GM19397 (cell line): ENCODE measurements around the gene SPEF2.
"Not testable (repeated sequence)": the region's sequence is repeated elsewhere in the genome, so short reads cannot be mapped to it uniquely, and the experiment has no call there.

ENCODE experiments used
- ATAC-seq: cut with Tn5 transposase; IDR thresholded peaks from one replicate; pipeline ENCODE4 v1.9.1; 2021; ENCODE audit warnings: mild to moderate bottlenecking, moderate library complexity; ENCODE audit not compliant: unreplicated experiment

Gene SPEF2

GRCh38 chr5:35819668-35820067, 202.0 kb downstream of the SPEF2 start:
- no peak for ATAC-seq

GRCh38 chr5:35820735-35821134, 203.1 kb downstream of the SPEF2 start:
- ATAC-seq = no peak

- no peak for ATAC-seq
Measured at GRCh38 chr5:35821513-35821912, 203.8 kb downstream of the SPEF2 start.

- ATAC-seq = no peak
Measured at GRCh38 chr5:35822511-35822910, 204.8 kb downstream of the SPEF2 start.

DNA sequence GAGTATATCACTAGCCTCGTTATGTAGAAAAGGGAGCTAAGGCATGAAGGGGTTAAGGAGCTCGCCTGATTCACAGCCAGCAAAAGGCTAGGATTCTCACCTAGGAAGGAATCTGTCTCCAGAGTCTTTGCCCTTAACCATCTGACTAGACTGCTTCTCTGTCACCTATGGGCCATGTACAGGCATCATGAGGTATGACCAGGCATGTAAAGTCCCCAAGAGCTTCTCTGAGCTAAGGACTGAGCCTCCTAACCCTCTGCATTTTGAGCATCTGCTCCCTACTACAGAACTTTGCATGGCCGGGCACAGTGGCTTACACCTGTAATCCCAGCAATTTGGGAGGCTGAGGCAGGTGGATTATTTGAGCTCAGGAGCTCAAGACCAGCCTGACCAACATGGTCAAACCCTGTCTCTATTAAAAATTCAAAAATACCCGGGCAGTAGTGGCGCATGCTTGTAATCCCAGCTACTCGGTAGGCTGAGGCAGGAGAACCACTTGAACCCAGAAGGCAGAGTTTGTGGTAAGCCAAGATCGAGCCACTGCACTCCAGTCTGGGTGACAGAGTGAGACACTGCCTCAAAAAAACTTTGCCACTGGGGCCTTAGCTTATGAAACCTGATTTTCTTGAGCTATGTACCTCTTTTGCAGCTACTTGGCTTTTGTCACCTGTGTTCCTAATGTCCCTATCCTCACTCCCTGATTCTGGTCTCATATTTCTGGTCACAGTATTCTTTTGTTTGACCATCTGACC, 205.9 kb downstream of the SPEF2 start:
- no peak for ATAC-seq

DNA sequence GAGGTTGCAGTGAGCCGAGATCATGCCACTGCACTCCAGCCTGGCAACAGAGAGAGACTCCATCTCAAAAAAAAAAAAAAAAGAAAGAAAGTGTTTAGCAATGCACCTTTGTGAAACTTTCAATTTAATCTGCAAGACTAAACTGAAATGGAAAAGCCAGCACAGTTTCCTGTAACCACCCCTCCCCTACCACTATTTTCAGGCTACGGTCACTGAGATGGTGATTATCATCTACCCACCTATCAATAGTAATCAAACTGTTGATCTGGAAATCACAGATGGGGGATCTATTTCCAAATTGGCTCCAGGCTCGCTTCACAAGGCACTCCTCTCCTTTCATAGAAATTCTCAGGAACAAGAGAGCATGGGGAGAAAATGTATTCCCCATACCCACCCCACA, 208.4 kb downstream of the SPEF2 start:
- no peak for ATAC-seq

DNA sequence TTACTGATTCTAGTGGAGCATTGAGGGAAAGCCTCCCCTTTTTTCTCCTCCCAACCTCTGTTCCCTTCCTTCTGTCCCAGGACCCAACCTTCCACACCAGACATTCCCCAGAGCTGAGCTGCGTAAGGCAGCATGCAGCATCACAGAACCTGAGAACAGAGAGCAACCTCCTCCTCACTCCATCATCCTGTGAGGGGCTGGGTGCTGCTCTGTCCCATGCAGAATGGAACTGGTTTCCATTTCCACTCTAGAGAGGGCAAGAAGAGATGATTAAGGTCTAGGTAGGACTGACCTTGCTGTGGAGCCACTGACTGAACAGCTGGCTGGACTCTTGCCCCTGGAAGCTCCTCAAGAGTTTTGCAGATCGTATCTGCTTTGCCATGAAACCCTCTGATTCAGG, 208.9 kb downstream of the SPEF2 start:
- no peak for ATAC-seq

DNA sequence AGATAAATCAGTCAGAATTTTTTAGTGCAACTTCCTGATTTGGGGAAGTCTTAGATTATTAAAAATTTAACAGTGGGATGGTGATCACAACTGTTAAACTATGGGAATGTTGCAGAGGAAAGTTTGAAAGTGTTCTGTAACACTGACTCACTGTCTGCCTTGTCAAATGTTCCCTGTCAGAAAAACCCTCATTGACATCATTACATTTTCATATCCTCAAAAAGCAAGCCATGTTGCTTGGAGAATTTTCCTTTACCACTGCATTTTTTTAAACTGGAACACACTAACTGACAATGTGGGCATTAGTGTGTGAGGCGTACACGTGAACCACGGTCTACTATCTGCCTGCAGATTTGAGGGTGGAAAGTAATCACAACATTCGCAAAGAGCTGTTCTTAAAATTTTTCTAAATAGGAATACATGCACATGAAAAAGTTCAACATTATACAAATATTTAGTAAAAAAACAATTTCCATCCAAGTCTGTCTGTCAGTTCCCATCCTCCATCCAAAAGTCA, 210.5 kb downstream of the SPEF2 start:
- ATAC-seq = no peak

GRCh38 chr5:35830587-35830986, 212.9 kb downstream of the SPEF2 start:
- no peak for ATAC-seq

- ATAC-seq = no peak
Measured at GRCh38 chr5:35832762-35833161, 215.1 kb downstream of the SPEF2 start.

GRCh38 chr5:35833224-35833623, 215.6 kb downstream of the SPEF2 start:
- ATAC-seq = no peak

DNA sequence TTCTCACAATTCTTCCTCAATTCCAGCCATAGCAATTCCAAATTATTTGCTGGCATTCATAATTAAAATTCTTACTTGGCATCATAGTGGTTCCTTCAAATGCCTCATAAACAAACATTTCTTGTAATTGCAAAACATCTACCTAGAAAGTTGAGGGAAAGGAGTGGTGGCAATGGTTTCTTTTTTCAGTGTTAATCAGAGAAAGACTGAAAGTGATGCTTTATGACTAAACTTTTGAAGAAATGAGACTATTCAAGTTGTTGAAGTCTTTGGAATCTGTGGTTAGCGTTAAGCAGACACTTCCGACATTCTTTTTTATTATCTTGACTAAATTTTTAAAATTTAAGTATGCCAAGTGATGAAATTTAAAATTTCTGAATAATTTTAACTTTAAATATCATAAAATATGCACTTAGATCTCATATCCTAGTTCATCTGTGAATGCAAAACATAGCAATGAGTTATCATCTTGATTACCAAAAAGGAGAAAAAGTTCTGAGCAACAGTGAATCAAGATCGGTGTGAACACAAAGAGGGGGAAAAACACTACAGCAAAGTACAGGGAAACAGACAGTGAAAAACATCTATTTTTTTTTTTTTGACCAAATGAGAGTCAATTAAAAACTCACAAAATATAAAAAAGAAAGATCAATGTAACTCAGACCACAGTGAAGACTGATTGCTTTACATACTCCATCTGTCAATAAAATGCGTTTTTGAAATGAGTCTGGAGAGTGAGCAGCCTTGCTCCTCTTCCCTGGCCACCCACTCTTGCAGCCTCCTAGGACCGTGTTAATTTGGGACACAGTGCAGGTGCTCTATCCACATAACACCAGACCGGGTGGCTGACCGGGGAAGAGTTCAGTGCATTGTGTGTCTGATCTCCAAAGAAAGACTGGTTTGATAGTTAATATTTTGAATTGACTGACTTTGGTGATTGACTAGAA, 218.4 kb downstream of the SPEF2 start:
- no peak for ATAC-seq

- no peak for ATAC-seq
Measured at GRCh38 chr5:35838370-35839042, 220.8 kb downstream of the SPEF2 start.

- ATAC-seq = no peak
Measured at GRCh38 chr5:35842856-35843255, 225.2 kb downstream of the SPEF2 start.

DNA sequence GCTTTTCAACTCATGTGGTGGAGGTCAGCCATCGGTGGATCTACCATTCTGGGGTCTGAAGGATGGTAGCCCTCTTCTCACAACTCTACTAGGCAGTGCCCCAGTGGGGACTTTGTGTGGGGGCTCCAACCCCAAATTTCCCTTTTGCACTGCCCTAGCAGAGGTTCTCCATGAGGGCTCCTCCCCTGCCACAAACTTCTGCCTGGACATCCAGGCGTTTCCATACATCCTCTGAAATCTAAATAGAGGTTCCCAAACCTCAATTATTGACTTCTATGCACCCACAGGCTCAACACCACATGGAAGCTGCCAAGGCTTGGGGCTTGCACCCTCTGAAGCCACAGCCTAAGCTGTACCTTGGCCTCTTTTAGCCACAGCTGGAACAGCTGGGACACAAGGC, 227.8 kb downstream of the SPEF2 start:
- ATAC-seq = not testable (repeated sequence)

DNA sequence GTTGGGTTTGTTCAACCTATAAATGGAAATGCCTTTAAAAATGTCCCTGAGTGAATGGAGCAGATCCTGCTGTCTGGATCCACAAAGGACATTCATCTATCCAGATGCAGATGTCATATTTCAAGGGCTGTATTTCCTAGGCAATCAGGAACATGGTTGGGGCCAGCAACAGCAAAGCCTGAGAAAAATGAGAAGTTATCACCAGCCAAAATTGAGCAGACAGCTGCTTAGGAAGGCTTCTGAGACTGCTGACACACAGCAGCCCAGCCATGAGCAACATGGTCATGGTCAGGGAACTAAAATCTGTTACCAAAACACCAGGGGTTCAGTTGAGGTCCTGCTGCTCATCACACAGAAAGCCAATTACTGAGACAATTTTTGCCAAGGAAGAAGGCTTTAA, 229.8 kb downstream of the SPEF2 start:
- ATAC-seq = no peak

- no peak for ATAC-seq
Measured at GRCh38 chr5:35847961-35848360, 230.3 kb downstream of the SPEF2 start.

GRCh38 chr5:35849860-35850259, 232.2 kb downstream of the SPEF2 start:
- ATAC-seq = no peak

DNA sequence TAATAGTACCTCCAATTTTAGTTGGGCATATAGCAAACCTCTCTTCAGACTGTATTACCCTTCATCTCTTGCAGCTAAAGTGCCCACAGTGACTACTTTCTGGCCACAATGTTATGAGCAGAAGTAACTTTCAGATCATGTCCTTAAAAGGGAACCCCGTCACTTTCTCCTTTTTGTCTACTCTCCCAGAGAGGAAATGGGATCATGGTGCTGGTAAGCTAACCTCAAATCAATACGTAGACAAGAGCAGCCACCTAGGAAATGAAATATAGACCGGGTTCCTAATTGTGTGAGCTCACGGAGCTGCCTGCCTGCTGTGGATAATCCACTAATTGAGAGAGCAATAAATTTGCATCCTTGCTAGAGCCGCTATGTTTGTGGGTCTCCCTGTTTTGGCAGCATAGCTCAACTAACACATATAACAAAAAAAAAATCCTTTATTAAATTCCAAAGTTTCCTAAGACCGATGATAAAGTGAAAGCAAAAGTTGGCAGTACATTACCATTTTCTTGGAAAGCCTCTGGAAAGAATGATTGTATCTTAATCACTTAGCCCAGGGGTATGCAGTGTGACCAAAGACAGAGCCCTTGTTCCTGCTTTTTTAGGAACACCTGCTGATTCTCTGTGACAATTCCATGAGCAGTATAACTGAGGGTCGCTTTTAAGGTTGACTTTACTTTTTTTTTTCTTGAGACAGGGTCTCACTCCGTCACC, 233.5 kb downstream of the SPEF2 start:
- no peak for ATAC-seq

- no peak for ATAC-seq
Measured at GRCh38 chr5:35852084-35852734, 234.5 kb downstream of the SPEF2 start.
